GM19372 (cell line): Measurements from ENCODE around the gene KCNJ4.

Source experiments
- ATAC-seq: cut with Tn5 transposase; IDR thresholded peaks from one replicate; pipeline ENCODE4 v1.9.1; 2021; ENCODE audit warnings: mild to moderate bottlenecking, low read depth, moderate library complexity; ENCODE audit not compliant: unreplicated experiment

The KCNJ4 gene

GRCh38 chr22:38435965-38436364 lies 19.0 kb downstream of the KCNJ4 start:
- no peak for ATAC-seq

DNA sequence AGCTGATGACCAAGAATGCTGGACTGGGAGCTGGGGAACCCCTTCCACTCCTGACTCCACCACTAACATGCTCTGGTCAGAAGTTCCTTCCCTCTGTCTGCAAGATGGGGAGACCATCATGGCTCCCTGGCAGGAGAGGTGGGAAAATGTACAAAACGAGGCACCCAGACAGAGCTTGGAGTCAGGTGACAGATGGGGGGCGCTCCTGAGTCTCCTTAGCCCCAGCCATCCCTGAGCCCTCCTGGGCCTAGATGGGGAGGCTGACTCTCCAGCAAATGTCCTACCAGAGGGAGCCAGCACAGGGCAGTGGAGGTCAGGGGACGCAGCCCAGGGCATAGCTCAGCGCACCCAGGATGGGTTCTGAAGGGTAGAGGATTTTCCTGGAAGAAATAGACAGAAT lies 20.0 kb downstream of the KCNJ4 start:
- ATAC-seq, result no peak

DNA sequence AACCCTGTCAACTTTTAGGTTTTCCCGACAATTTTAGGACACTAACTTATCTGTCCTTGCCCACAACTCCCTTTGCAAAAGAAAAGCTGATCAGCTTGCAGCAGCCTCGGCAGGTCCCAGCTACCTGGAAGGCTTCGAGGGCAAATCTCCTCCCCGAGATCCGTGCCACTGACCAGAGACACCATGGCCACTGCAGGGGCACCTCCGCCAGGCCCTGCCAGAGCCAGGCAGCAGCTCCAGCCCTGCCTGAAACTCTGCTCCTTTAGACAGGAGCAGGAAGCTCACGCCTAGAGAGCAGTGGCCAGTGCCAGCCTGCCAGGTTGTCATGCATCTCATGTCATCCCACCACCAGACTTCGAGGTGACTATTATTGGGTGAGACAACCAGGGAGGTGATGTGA lies 21.1 kb downstream of the KCNJ4 start:
- no peak for ATAC-seq

DNA sequence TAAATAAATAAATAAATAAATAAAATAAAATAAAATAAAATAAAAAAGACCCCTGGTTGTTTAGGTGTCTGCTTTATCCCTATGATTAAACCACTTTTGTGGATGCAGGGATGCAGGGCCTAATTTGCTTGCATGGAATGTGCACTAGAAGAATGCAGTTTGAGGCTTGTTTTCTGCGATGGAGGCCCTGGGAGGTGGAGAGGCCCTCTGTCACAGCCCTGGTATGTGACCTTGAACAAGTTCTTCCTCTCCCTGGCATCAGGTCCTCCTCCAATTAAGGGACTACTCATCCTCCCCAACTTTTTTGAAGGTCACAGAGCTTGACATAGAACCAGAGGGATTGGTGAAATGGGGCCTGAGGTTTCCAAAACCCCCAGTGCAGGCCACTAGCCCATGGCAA lies 22.7 kb downstream of the KCNJ4 start:
- ATAC-seq, result no peak

GRCh38 chr22:38431266-38432010 lies 23.6 kb downstream of the KCNJ4 start:
- no peak for ATAC-seq

DNA sequence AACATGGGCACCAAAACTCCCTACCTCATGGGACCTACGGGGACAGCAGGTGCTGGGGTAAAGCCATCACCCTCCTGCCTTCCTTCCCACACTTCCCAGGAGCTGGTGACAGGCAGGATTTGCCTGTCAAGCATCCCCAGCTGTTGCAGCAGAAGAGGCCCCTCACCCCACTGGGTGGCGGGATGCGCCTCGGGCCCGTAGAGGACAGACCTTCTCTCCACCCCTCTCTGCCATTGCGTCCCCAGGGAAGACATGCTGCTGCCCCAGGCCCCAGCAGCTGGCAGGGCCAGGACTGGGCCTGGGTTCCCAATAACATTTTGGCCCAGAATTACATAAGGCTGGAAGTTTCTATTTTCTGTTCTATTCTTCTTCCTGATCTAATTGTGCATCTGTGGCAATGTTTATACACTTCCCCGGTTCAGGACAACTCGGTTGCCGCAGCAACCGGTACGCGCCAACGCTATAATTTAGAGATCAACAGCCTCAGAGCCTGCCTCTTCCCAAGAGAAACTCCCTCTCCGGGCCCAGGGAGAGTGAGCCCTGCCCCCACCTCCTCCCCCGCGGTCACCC lies 25.4 kb downstream of the KCNJ4 start:
- ATAC-seq, result no peak

DNA sequence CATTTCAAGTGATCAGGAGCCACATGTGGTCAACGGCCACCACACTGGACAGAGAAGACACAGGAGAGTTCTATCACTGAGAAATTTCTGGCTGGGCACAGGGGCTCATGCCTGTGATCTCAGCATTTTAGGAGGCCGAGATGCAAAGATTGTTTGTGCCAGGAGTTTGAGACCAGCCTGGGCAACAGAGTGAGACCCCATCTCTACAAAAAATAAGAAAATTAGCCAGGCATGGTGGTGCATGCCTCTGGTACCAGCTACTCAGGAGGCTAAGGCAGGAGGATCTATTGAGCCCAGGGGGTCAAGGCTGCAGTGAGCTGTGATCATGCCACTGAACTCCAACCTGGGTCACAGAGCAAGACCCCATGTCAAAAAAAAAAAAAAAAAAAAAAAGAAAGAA lies 26.3 kb downstream of the KCNJ4 start:
- ATAC-seq, result no peak

DNA sequence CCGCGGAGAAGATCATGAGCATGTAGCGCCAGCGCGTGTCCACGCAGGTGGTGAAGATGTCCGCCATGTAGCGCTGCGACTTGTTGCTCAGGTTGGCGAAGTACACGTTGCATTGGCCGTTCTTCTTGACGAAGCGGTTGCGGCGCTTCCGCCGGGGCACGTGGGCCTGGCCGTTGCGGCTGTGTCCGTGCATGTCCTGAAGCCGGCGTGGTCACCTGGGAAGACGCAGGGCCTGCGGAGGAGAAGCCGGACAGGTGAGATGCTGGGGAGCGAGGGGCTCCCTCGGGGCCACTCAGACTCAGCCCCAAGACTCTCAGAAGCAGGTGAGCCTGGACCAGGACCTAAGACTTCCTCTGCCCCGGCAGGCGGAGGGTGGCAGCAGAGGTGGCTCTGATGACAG lies 27.1 kb downstream of the KCNJ4 start:
- ATAC-seq, result no peak

DNA sequence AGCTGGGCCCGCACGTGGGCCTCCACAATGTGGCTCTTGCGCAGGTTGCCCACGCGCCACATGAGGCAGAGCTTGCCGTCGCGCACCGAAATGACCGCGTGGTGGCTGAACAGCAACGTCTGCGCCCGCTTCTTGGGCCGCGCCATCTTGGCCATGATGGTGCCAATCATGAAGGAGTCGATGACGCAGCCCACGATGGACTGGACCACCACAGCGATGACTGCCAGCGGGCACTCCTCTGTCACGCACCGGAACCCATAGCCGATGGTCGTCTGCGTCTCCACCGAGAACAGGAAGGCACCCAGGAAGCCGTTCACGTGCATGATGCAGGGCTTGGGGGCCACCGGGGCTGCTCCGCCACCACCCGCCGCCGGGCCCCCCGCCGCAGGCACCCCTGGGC lies 27.5 kb downstream of the KCNJ4 start:
- ATAC-seq, result no peak

GRCh38 chr22:38426628-38427027 lies 28.4 kb downstream of the KCNJ4 start:
- ATAC-seq, result no peak

- no peak for ATAC-seq
Measured at GRCh38 chr22:38424525-38425080, 30.4 kb downstream of the KCNJ4 start.

- ATAC-seq, result no peak
Measured at GRCh38 chr22:38423512-38424503, 31.2 kb downstream of the KCNJ4 start.

DNA sequence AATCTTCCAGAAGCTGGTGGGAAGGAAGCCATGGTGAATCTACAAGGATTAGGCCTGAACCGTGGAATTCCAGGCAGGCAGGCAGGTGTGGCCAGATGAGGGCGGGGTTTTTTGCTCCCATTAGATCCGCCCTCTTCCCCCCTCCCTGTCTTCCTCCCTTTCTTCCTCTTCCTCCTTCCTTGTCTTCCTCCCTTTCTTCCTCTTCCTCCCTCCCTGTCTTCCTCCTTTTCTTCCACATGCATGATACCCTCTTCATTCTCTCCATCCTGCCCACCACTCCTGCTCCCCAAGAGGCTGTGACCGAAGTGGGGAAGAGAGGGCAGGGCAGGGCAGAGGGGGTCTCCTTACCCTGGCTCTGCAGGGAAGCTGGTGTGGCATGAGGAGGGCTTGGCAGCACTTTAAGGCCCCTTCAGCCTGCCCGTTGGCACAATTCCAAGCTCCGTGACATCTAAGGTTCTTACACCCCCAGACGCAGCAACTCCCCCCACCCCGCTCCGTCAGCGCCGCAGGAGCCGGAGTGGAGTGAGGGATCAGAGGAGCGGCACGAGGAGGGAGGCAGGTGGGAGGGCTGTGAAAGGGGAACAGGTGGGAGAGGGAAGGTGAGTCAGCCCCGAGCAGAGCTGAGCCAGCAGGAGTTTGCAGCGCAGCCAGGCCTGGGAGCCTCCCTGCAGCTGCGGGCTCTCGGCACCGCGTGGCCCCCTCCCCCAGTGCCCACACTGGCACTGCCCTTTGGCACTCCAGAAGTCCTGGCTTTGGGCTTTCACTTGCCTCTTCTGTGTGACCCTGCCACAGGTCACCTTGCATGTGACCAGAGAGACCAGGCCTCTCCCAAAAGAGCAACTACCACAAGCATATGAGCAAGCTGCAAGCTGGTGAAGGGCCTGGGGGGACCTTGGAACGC lies 32.1 kb downstream of the KCNJ4 start:
- no peak for ATAC-seq

DNA sequence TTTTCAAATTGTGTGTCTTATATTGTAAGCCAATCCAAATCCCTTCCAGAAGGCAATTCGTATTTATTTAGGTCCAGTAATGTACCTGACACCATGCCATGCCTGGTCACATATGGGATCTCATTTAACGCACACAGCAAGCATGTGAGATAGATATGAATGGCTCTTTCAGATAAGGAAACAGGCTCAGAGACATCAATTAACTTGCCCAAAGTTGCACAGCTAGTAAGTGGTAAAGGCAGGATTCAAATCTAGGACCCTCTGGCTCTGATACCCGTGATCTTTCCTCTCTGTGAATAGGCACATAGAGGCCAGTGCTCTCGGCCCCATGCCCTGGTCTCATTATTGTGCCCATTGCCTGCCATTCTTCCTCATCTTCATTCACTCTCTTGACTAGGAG lies 34.3 kb downstream of the KCNJ4 start:
- ATAC-seq, result no peak

DNA sequence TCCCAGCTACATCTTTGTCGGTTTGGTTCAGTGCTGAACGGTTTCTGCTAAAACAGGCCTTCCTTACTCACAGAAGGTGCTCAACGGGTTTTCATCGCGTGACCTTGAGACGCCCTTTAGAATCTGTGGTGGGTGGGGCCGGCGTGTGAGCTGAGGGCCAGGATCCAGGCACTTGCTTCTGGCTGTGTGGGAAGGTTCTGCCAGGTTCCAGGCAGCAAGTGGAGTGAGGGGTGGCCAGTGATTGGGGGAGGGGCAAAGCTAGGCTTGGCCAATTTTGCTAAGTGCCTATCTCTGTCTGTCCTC lies 35.2 kb downstream of the KCNJ4 start:
- no peak for ATAC-seq

DNA sequence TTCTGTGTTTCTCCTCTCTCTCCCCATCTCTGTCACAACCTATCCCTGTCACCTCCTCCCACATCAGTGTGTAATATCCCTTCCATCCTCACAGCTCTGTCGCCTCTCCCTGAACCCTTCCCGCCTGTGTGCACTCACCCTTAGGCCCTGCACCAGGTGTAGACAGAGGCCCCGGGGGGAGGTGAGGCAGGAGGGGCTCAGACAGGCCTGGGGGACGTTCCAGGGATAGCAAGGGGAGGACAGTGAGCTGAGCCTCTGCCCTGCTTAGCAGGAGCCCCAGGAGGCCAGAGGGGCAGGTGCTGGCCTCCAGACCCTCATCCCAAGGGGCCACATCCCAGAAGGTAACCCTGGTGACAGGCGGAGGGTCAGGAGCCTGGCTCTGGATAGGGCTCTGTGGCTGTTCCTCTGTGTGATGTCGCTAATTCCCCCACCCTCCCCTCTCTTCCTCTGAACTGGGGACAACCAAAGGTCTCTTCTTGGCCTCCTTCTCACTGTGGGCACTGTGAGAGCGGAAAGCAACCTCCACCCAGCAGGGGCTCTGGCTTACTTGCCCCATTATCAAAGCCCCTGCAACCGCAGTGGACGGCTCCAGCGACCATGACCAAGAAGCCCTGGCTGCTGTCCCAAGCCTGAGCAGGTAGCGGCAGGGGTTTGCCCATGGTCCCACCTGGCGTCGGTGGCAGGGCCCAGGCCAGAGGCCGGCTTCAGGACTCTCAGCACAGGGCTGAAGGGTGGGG lies 35.7 kb downstream of the KCNJ4 start:
- no peak for ATAC-seq

- no peak for ATAC-seq
Measured at GRCh38 chr22:38418589-38418988, 36.4 kb downstream of the KCNJ4 start.

DNA sequence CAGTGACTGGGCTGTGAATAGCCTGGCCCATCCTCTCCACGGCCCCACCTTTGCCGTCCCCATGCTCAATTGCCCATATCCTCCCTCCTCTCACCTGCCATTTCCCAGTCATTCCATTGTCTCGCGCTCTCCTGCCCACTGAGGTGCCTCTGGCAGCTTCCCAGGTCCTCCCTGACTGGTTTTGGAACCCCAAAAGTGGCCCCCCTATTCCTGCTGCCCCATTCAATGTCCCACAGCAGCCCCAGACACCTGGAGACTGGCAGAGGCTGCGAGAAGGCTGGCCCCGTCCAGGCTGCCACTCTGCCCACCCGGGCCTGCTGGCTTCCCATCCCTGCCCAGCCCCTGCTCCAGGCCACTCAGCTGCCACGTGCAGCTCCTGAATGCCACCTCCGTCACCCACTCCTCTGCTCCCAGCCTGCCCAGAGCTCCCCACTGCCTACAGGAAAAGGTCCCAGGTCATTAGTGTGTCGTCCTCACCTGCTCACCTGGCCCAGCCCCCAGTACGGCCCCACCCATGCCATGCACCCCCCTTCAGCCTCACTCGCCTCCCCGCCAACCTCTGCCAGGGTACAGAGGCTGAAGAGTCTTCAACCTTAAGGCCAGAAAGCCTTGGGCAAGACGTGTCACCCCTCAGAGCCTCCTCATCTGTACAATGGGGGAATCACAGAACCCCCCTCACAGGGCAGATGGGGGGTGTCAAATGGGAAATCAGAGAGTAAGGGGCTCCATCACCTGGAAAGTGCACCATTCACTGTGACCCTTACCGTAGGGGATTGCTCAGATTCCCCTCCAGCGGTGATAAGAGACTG lies 37.5 kb downstream of the KCNJ4 start:
- ATAC-seq, result no peak
